Effector CD4-positive, alpha-beta T cell (primary cell): ENCODE results near the gene NDC1.
"Not testable (repeated sequence)": the region's sequence is repeated elsewhere in the genome, so short reads cannot be mapped to it uniquely, and the experiment has no call there.

Experiments used
- DNase-seq: peaks from one replicate; pipeline ENCODE4 v3.0.0-alpha.2; 2020
- total RNA-seq: gene quantifications from one replicate; lab custom pipeline; 2026; lab: John Stamatoyannopoulos, UW

The NDC1 gene
- total RNA-seq: 20.5 reads per million, percentile 47 among the genes with 10 or more reads in this experiment

GRCh38 chr1:53837924-53838653 lies at the start of gene NDC1:
NDC1 (minus strand) TSS chr1:53838296; CDS start chr1:53838261, 35 bp downstream.
- DNase-seq: peak; percentile 86

- not testable (repeated sequence) for DNase-seq
Observed at GRCh38 chr1:53883600-53883999, 45.5 kb upstream of the NDC1 start.

GRCh38 chr1:53881853-53882252 lies 43.8 kb upstream of the NDC1 start:
- not testable (repeated sequence) for DNase-seq

DNA sequence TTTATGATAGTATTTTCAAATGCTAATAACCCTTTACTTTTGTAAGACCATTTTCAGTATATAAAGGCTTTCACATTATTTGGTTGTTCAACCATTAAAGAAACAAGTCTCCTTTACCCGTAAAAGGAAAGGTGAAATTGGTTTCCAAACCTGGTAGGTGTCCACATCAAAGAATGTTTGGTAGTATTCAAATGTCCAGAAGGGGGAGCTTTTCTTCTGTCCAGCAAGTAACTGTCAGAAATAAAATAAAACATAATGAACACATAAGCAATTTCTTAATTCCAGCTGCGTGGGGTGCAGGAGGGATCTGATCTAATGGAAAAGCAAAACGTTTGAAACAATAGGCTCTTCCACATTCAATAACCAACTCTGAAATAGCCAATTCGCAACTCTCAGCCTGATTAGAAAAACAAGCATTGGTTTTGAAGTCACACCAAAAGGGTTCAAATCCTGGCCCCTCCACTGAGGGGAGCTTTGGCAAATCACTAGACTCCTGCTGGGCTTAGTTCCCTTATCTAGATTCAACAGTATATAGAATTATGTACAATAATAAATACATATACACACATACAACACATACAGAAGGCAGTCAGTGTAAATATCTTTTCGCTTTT lies 40.5 kb upstream of the NDC1 start:
- DNase-seq: no peak

GRCh38 chr1:53875150-53875549 lies 37.1 kb upstream of the NDC1 start:
- DNase-seq: not testable (repeated sequence)

DNA sequence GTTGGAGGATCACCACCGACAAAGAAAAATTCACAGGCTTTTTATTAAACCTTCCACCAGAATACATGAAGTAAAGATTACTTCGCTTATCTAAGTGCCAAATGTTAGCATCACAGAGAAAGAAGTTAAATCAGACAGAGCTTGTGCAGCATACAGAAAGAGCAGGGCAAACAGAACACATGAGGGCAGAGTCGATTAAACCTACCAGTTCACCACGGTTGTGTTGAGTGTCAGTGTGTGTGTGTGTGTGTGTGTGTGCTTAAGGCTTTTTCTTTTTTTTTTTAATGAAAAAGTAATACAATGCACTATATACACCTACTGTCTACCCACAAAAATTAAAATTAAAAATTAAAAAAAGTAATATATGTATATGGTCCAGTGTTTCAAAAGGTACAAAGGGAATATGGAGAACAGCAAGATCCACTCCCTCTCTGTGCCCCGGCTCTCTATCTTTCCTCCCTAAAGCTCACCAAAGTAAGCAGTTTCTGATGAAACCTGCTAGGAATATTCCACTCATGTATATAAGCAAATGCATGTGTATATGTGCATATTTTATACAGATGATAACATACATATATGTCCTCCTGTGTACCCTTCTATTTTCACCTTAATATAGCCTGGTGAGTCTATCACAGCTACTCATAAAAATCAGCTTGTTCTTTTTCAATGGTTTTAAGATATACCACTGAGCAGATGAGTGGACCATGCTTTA lies 33.8 kb upstream of the NDC1 start:
- DNase-seq: no peak

GRCh38 chr1:53871221-53871620 lies 33.1 kb upstream of the NDC1 start:
- DNase-seq: no peak

GRCh38 chr1:53869454-53870117 lies 31.5 kb upstream of the NDC1 start:
- DNase-seq: no peak

GRCh38 chr1:53868565-53868964 lies 30.5 kb upstream of the NDC1 start:
- no peak for DNase-seq

DNA sequence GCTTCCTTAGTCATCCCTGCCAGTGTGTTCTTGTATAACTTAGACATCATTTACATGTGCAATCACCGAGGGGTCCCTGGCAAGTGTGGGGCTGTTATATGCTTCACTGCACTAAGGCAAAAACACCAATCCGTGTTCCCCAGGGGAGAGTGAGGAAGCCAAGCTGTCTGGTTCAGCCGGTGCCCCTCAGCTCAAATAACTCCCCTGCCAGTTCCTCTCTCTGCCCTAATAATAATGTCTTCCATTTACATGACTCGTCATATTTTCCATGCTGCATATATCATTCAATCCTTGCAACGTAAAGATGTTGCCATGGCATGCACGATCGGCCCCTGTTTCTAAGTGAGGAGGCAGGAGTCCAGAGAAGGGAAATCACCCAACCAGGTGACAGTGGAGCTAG lies 24.4 kb upstream of the NDC1 start:
- no peak for DNase-seq

DNA sequence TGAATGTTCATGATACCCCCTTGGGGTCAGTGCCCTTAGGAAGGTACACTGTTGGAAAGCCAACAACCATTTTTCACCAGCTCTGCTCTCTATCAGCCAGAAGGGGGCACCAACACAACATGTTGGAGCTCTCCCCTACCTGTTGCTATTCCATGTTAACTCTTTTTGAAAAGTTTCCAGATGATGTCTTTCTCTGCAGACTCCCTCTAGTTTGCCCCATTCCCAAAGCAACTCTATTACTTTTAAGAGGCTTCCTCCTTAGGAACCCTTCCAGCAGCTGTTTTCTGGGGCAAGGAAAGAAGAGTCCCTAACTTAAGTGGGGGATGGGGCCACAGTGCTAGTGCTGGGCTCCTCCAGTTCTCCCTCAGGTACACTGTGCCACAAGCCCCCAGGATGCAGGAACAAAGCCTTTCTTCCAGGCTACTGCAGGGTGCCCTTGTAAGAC lies 22.9 kb upstream of the NDC1 start:
- peak; percentile 38 for DNase-seq

GRCh38 chr1:53851571-53852285 lies 13.6 kb upstream of the NDC1 start:
- DNase-seq: no peak

DNA sequence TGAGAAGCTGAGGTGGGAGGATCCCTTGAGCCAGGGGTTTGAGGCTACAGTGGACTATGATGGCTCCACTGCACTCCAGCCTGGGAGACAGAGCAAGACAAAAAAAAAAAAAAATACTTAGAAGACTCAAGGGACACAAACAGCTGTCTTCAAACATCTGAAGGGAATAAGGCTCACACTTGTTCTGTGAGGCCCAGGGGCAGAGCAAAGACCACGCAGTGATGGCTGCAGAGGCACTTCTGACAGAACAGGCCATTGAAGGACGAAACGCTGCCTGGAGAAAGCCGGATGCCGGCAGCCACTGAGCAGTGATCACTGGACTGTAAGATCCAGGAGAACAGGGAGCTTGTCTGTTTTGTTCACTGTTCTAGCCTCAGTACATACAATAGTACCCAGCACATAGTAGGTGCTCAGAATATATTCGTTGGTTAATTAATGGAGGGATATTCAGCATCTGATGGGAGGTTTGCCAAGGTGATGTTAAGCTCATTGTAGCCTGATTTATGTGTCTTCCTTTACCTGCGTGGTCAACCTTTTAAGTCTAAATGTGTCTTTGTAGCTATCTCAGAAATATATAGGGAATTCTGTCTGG lies 12.1 kb upstream of the NDC1 start:
- DNase-seq: no peak

- DNase-seq: no peak
Observed at GRCh38 chr1:53847980-53848379, 9.9 kb upstream of the NDC1 start.

DNA sequence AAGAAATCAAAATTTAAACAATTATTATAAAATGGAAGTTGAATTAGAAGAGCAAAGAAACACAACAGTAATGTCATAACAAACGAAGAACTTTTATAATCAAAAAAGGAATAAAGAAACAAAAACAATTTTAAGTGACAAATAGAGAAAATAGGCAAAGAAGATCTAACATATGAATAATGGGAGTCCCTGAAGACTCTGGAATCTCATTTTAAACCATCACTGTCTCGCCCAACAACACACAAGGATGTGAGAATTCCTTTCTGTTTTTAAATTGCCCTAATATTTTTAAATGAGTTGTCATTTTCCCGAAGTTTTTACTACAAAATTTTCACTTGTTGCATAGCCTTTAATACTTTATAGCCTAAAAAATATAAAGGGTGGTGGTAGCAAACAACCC lies 4.3 kb upstream of the NDC1 start:
- DNase-seq: no peak

DNA sequence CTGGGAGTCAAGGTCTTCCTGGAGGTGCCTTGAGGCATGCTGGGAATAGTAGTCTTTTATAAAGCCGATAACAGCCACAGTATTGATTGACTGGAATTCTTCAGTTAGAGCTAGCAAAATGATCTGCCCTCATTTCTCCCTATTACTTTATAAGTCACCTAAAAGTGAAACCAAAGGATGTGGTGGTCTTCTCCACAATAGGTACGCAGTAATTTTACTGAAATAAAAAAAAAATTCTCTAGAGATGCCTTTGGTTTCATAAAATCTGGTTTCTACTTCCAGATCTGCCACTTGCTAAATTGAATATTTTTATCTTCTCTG lies 518 bp upstream of the NDC1 start:
- no peak for DNase-seq

DNA sequence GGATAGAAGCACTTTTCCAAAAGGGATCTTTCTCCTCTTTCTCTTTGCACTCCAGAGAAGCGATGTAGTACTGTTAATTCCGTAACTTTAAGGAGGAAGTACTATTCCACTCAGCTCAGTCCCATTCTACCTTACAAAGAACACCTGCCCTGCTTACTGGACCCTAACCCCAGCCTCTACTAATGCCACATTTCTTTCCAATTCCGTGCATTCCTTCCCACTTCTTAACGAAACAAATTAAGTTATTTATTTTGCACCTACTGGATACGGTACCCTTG lies 511 bp downstream of the NDC1 start:
- no peak for DNase-seq

- no peak for DNase-seq
Observed at GRCh38 chr1:53835491-53835890, 2.6 kb downstream of the NDC1 start.

DNA sequence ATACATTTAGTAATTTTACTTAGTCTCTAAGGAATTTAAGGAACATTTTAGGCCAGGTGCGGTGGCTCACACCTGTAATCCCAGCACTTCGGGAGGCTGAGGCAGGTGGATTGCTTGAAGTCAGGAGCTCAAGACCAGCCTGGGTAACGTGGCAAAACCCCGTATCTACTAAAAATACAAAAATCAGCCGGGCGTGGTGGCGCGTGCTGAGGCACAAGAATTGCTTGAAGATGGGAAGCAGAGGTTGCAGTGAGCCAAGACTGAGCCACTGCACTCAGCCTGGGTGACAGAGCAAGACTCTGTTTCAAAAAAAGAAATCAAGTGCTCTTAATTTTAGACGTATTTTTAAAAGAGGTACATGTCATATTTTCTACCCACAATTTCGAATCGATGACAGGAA lies 3.3 kb downstream of the NDC1 start:
- no peak for DNase-seq

DNA sequence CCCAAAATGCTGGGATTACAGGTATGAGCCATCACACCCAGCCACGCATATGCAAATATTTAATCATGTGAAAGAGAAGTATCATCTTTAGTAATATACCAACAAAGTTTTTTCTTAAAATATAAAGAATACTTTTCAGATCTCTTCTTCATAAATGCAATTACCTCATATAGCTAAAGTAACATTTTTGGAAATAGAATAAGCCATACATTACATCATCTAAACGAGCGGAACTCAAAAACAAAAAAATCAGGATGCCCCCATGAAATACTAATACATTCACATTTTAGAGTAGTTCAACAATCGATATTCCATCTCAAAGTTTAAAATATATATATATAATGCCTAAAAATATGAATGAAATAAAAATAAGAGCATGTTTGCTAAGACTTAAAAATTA lies 4.7 kb downstream of the NDC1 start:
- DNase-seq: no peak

DNA sequence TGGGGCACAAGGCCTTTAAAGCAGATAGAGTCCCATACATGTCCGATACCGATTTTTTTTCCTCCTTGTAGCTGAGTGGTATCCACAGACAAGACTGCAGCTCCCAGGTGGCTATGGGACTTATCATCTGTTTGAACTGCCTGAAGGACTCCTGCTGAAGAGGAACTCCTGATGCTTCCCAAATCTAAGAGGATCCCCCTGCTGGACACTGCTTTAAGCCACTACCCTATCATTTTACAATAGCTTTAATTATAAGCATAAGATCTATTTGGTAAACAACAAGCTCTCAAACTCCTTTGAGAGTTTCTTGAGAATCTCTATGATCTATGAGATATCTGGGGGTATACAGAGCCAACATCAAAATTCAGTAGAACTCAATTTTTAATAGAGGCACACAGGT lies 11.7 kb downstream of the NDC1 start:
- DNase-seq: no peak

DNA sequence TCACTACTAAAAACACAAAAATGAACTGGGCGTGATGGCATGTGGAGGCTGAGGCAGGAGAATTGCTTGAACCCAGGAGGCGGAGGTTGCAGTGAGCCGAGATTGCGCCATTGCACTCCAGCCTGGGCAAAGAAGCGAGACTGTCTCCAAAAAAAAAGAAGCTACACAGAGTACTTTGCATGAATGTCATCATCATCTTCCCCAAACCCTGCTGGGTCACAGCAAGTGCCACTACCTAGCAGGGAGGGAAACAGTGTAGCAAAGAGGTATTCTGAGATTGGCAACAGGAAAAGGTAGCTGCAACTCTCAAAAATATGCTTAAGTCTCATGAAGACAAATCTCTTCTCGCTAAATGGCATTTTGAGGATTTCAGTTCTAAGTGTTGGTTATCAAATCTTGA lies 12.8 kb downstream of the NDC1 start:
- no peak for DNase-seq

- DNase-seq: no peak
Observed at GRCh38 chr1:53822931-53823330, 15.2 kb downstream of the NDC1 start.
